ENCODE measurements around the gene GTPBP4. TPM values are rescaled to one million over a fixed set of nuclear protein-coding genes. Genes with fewer than 3 reads are reported as not detected.
"Not testable (repeated sequence)": the region's sequence is repeated elsewhere in the genome, so short reads cannot be mapped to it uniquely, and the experiment has no call there.

Gene GTPBP4
- total RNA-seq, 1 donor from 2014 or later: 45.0 TPM

- DNase-seq (ENCODE audit: low read depth): no peak
- H3K27me3 ChIP-seq (ENCODE audit: control insufficient read depth, insufficient read depth, low read length): no peaks in the 10 kb centered on the region
- TF ChIP-seq CTCF (IDR thresholded peaks at IDR 0.05; ENCODE audit: insufficient read depth, low read length, severe bottlenecking): no peak
- peaks cover 38% of the 10 kb centered on the region for H3K36me3 ChIP-seq (ENCODE audit: control insufficient read depth, insufficient read depth, low read length)
- H3K4me3 ChIP-seq (ENCODE audit: low read depth, low read length): no peak overlapping the region
- FAIRE-seq: no peak
Measured at GRCh38 chr10:1002425-1003006, 14.3 kb downstream of the GTPBP4 start.

- Histone ChIP-seq H3K36me3 (ENCODE audit: control insufficient read depth, insufficient read depth, low read length) (peaks cover 34% of the 10 kb centered on the region), H3K4me3 (ENCODE audit: low read depth, low read length) (no peak overlapping the region), H3K27me3 (ENCODE audit: control insufficient read depth, insufficient read depth, low read length) (no peaks in the 10 kb centered on the region)
- no peak for DNase-seq (ENCODE audit: low read depth)
- FAIRE-seq: no peak
- no peak for TF ChIP-seq CTCF (IDR thresholded peaks at IDR 0.05; ENCODE audit: insufficient read depth, low read length, severe bottlenecking)
Measured at GRCh38 chr10:1003884-1004670, 15.8 kb downstream of the GTPBP4 start.

GRCh38 chr10:1006573-1006972 is 18.3 kb downstream of the GTPBP4 start:
- Histone ChIP-seq H3K27me3 (ENCODE audit: control insufficient read depth, insufficient read depth, low read length) (no peaks in the 10 kb centered on the region), H3K36me3 (ENCODE audit: control insufficient read depth, insufficient read depth, low read length) (peaks cover 39% of the 10 kb centered on the region), H3K4me3 (ENCODE audit: low read depth, low read length) (no peak overlapping the region)
- DNase-seq (ENCODE audit: low read depth): no peak
- TF ChIP-seq CTCF (IDR thresholded peaks at IDR 0.05; ENCODE audit: insufficient read depth, low read length, severe bottlenecking): no peak
- no peak for FAIRE-seq

GRCh38 chr10:1007583-1007982 is 19.3 kb downstream of the GTPBP4 start:
- Histone ChIP-seq H3K27me3 (ENCODE audit: control insufficient read depth, insufficient read depth, low read length) (no peaks in the 10 kb centered on the region), H3K36me3 (ENCODE audit: control insufficient read depth, insufficient read depth, low read length) (peaks cover 42% of the 10 kb centered on the region), H3K4me3 (ENCODE audit: low read depth, low read length) (no peak overlapping the region)
- no peak for TF ChIP-seq CTCF (IDR thresholded peaks at IDR 0.05; ENCODE audit: insufficient read depth, low read length, severe bottlenecking)
- DNase-seq (ENCODE audit: low read depth) (no peak), FAIRE-seq (no peak)

GRCh38 chr10:1009071-1009494 is 20.8 kb downstream of the GTPBP4 start:
- H3K4me3 ChIP-seq (ENCODE audit: low read depth, low read length): no peak overlapping the region
- FAIRE-seq (no peak), DNase-seq (ENCODE audit: low read depth) (no peak)
- peaks cover 42% of the 10 kb centered on the region for H3K36me3 ChIP-seq (ENCODE audit: control insufficient read depth, insufficient read depth, low read length)
- no peaks in the 10 kb centered on the region for H3K27me3 ChIP-seq (ENCODE audit: control insufficient read depth, insufficient read depth, low read length)
- no peak for TF ChIP-seq CTCF (IDR thresholded peaks at IDR 0.05; ENCODE audit: insufficient read depth, low read length, severe bottlenecking)

- H3K36me3 ChIP-seq (ENCODE audit: control insufficient read depth, insufficient read depth, low read length): peaks cover 35% of the 10 kb centered on the region
- H3K27me3 ChIP-seq (ENCODE audit: control insufficient read depth, insufficient read depth, low read length); DNase-seq (ENCODE audit: low read depth); FAIRE-seq; H3K4me3 ChIP-seq (ENCODE audit: low read depth, low read length): not testable (repeated sequence)
Measured at GRCh38 chr10:1009947-1010346, 21.7 kb downstream of the GTPBP4 start.
